Gastrocnemius medialis (tissue), 4 donors: ENCODE results near the gene NR1I2. TPM values are rescaled to one million over a fixed set of nuclear protein-coding genes. Genes with fewer than 3 reads are reported as not detected.

ENCODE experiments used
- ATAC-seq, 2 donors: fragments of 150-250 bp; one replicate each; pipeline ENCODE4 v1.9.1; 2016
- DNase-seq, 2 donors: peaks; one replicate each; pipeline ENCODE4 v3.0.0-alpha.2; 2019
- H3K27ac ChIP-seq, 4 donors: fragments of 200-600 bp; sonication (generic); 1 replicate in 1 of 4; 2 replicates in 3 of 4; pipeline ENCODE4 v1.5.1; 2016 to 2018; ENCODE audit warnings: mild to moderate bottlenecking in 2 of 4, moderate library complexity in 1 of 4
- H3K27me3 ChIP-seq, 3 donors: fragments of 200-600 bp; sonication (generic) in 2 of 3; 1 replicate in 1 of 3; 2 replicates in 2 of 3; pipeline versions ENCODE4 v1.5.1 to v1.6.0; 2016 to 2019; ENCODE audit warnings: mild to moderate bottlenecking in 1 of 3, moderate library complexity in 1 of 3
- H3K36me3 ChIP-seq, 2 donors: fragments of 200-600 bp; sonication (generic) in 1 of 2; one replicate each; pipeline ENCODE4 v1.5.1; 2017 to 2018
- H3K4me1 ChIP-seq, 2 donors: fragments of 200-600 bp; sonication (generic) in 1 of 2; one replicate each; pipeline ENCODE4 v1.5.1; 2016 to 2017; ENCODE audit warnings: mild to moderate bottlenecking in 2 of 2
- H3K4me3 ChIP-seq, 4 donors: fragments of 200-600 bp; sonication (generic) in 3 of 4; 1 replicate in 1 of 4; 2 replicates in 3 of 4; pipeline ENCODE4 v1.5.1; 2016 to 2019; ENCODE audit warnings: mild to moderate bottlenecking in 2 of 4
- H3K9me3 ChIP-seq, 3 donors: fragments of 200-600 bp; sonication (generic) in 2 of 3; 1 replicate in 1 of 3; 2 replicates in 2 of 3; pipeline ENCODE4 v1.5.1; 2016 to 2019
- CTCF ChIP-seq, 5 experiments: fragments of 450-650 bp in 3 of 5; fragments of 200-600 bp in 2 of 5; sonication (generic) in 2 of 5; IDR thresholded peaks in 4 of 5; conservative IDR thresholded peaks in 1 of 5; 1 replicate in 4 of 5; 2 replicates in 1 of 5; pipeline ENCODE4 v1.5.1; 2016 to 2019; ENCODE audit warnings: antibody characterized with exemption in 5 of 5, mild to moderate bottlenecking in 3 of 5, moderate library complexity in 3 of 5
- POLR2A ChIP-seq, 2 donors: fragments of 450-650 bp; IDR thresholded peaks; one replicate each; pipeline ENCODE4 v1.6.1; 2017; ENCODE audit warnings: antibody characterized with exemption in 2 of 2, mild to moderate bottlenecking in 2 of 2, moderate library complexity in 2 of 2
- in situ Hi-C, 4 donors: fragments of 200-750 bp; cut with MboI; loops; one replicate each; pipeline versions ENCODE4 v1.15.0 to v1.8.0; 2017; ENCODE audit warnings: low sequenced_read_pairs in 4 of 4
- intact Hi-C: fragments of 100-400 bp; cut with DNase I; formaldehyde crosslinking; loops from one replicate; pipeline ENCODE4 v1.15.1; 2023; ENCODE audit warnings: low total_unique reads
- total RNA-seq, 4 donors: library from RNA; depleted of rRNA; stranded (reverse); fragments of >200 nt; gene quantifications; one replicate each; pipeline versions ENCODE4 v1.1.0 to v1.2.3, GENCODE V29; 2016

Gene NR1I2
- total RNA-seq, 4 donors from 2014 or later = 0.17 to 0.18 TPM; not detected in 2

GRCh38 chr3:119767936-119768601 lies 13.8 kb upstream of the NR1I2 start:
- no peaks in the 10 kb centered on the region for H3K4me1 ChIP-seq
- DNase-seq = no peak
- intact Hi-C loops (no loop called here), in situ Hi-C loops (no loop called here)
- H3K36me3 ChIP-seq = no peaks in the 10 kb centered on the region
- H3K27ac ChIP-seq = no peak overlapping the region
- no peaks in the 10 kb centered on the region for H3K9me3 ChIP-seq
- no peak for ATAC-seq
- TF ChIP-seq POLR2A (IDR thresholded peaks at IDR 0.05) = no peak
- no peak for TF ChIP-seq CTCF (IDR thresholded peaks at IDR 0.05 in 4 of 5, conservative IDR thresholded peaks at IDR 0.05 in 1 of 5)
- no peak overlapping the region for H3K4me3 ChIP-seq
- no peaks in the 10 kb centered on the region for H3K27me3 ChIP-seq

GRCh38 chr3:119768668-119769393 lies 13.1 kb upstream of the NR1I2 start:
- TF ChIP-seq POLR2A (IDR thresholded peaks at IDR 0.05) (no peak), CTCF (IDR thresholded peaks at IDR 0.05 in 4 of 5, conservative IDR thresholded peaks at IDR 0.05 in 1 of 5) (no peak)
- no peaks in the 10 kb centered on the region for H3K9me3 ChIP-seq
- H3K27ac ChIP-seq = no peak overlapping the region
- DNase-seq = no peak
- no peaks in the 10 kb centered on the region for H3K27me3 ChIP-seq
- ATAC-seq = no peak
- H3K4me3 ChIP-seq = no peak overlapping the region
- H3K36me3 ChIP-seq = no peaks in the 10 kb centered on the region
- in situ Hi-C loops (no loop called here), intact Hi-C loops (no loop called here)
- no peaks in the 10 kb centered on the region for H3K4me1 ChIP-seq

GRCh38 chr3:119769394-119770149 lies 12.3 kb upstream of the NR1I2 start:
- intact Hi-C loops = no loop called here
- no peak overlapping the region for H3K4me3 ChIP-seq
- ATAC-seq (no peak), DNase-seq (no peak)
- no peak overlapping the region for H3K27ac ChIP-seq
- no peak for TF ChIP-seq POLR2A (IDR thresholded peaks at IDR 0.05)
- TF ChIP-seq CTCF (IDR thresholded peaks at IDR 0.05 in 4 of 5, conservative IDR thresholded peaks at IDR 0.05 in 1 of 5) = no peak
- no peaks in the 10 kb centered on the region for H3K4me1 ChIP-seq
- no peaks in the 10 kb centered on the region for H3K36me3 ChIP-seq
- in situ Hi-C loops = no loop called here
- H3K27me3 ChIP-seq = no peaks in the 10 kb centered on the region
- no peaks in the 10 kb centered on the region for H3K9me3 ChIP-seq

- no peaks in the 10 kb centered on the region for H3K36me3 ChIP-seq
- no peak overlapping the region for H3K4me3 ChIP-seq
- no peaks in the 10 kb centered on the region for H3K9me3 ChIP-seq
- in situ Hi-C loops = no loop called here
- no peak for DNase-seq
- no peak for ATAC-seq
- no peak for TF ChIP-seq POLR2A (IDR thresholded peaks at IDR 0.05)
- no peak for TF ChIP-seq CTCF (IDR thresholded peaks at IDR 0.05 in 4 of 5, conservative IDR thresholded peaks at IDR 0.05 in 1 of 5)
- H3K4me1 ChIP-seq = no peaks in the 10 kb centered on the region
- intact Hi-C loops = no loop called here
- H3K27ac ChIP-seq = no peak overlapping the region
- H3K27me3 ChIP-seq = no peaks in the 10 kb centered on the region
These were observed 7.5 kb upstream of the NR1I2 start for GRCh38 chr3:119774444-119774843.
